NCI-H2107 treated with DMSO at 0.1 percent for 48 hours (cell line): Measurements from ENCODE around the gene DGKQ.

Experiments
- DNase-seq: peaks from one replicate; lab custom pipeline; 2025; ENCODE audit not compliant: unreplicated experiment; lab: John Stamatoyannopoulos, UW

DGKQ gene

GRCh38 chr4:996030-996996 is 22.9 kb upstream of the DGKQ start:
- no peak for DNase-seq

GRCh38 chr4:995311-996026 is 22.1 kb upstream of the DGKQ start:
- DNase-seq = no peak

DNA sequence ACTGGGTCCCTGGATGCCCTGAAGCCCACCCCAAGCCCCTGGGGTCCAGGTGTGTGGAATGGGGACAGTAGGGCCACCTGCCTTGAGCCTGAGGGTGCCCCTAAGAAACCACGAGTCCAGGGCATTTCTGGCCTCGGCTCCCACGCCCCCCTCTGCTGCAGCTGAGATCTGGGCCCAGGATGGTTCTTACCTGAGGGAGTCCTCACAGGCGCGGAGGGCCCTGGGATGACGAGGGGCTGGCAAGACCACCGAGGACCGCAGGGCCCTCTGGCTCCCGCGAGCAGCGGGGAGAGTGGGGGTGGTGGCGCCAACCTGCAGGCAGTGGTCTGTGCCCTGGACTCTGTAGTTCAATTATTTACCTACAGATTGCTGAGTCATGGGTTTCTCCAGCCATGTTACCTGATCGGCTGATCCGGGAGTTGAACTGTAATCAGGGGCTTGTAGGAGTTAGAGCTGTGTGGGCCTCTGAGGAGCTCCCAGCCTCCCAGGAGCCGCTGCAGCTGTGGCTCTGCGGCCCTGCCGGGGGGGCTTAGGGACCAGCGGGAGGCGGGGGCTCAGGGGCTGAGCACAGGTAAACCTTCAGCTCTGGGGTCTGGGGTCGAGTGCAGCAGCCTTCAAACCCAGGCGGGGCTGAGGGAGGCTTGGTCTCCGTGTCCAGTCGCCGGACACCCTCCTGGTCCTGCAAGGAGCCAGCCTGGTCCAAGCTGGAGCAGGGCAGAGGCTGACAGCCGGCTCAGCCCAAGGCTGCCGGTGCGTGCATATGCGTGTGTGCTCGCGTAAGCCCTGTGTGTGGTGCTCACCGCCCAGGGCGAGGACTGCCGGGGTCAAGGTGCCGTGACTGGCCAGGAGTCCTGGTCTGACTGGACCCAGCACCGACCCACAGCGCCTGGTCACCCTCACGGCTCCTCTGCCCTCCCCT is 20.0 kb upstream of the DGKQ start, which contains the start of gene SLC26A1:
Gene SLC26A1, minus strand, starts transcription at position 294 of the 919 bp plus-strand sequence. CDS start 1,701 bp downstream, outside the sequence.
- DNase-seq = no peak

DNA sequence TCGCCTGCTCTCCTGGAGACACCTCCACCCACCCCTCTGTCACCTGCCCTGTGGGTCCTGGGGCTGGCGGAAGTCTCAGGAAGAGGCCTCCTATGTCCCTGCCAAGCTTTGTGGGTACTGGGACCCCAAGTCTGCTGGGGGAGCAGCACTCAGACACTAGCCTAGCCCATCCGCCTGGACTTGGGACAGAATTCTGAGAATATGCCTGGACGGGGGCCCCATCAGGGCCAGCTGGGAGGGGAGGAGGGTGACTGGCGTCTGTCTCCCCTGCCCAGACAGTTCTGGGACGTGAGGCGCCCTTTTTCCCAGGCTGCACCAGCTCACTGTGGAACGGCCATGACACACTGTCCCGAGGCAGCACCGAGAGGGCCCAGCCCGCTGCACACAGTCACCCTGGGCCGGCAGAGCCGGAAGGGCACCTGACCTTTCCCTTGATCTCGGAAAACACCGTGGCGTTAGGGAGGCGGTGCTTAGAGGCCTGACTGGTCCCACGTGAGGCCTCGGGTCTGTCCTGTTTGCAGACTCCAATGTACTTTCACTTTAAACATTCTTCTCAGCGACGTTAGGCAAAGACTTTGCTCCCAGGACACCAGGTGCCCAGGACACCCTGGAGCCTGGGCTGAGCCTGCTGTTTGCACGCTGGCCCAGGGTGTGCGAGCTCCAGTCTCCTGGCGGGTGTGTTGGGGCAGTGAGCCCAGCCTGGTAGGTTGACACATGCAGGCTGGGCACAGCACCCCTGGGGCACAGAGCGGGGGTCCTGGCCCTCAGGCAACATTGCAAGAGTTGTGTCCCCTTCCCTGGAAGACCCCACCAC is 19.1 kb upstream of the DGKQ start:
- DNase-seq = no peak

GRCh38 chr4:991451-992296 is 18.3 kb upstream of the DGKQ start:
- DNase-seq = no peak

- no peak for DNase-seq
These were observed 17.5 kb upstream of the DGKQ start for GRCh38 chr4:990746-991367.

GRCh38 chr4:989722-990471 is 16.5 kb upstream of the DGKQ start:
- no peak for DNase-seq

DNA sequence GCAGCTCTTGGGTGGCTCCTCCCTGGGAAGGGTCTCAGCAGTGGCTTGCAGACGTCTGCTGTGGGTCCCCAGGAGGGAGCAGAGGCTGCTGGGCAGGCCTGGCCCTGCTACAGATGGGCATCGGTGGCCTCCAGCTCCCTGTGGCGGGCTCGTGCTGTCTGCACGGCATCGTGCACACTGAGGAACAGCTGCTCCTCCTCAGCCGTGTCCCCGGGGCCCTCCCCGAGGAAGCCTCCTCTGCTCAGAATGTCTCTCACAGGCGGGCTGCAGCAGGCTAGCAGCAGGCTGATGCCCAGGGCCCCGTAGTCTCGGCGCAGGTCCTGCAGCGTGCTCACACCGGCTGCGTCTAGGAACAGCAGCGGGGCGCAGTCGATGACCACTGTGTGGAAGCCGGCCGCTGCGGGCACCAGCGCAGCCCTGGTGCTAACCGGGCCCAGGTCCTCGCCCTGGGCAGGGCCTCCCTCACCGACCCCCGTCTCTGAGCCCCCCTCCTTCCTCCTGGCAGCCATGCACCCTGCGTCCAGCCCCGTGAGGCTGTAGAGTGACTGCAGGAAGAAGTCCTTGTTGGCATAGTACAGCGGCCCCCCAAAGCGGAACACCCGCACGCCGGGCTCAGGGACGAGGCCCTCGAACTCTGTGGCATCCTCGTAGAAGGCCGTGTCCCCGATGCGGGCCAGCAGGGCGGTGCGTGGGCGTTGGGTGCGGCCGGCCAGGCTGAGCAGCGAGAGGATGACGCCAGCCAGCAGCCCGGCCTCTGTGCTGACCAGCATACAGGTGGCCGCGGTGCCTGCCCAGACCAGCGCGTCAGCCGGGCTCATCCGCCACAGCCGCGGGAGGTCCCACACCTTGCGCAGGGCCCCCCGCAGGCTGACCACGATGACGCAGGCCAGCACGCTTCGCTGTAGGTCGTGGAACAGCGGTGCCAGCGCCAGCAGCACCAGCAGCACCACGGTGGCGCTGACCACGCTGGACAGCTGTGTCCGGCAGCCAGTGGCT is 15.7 kb upstream of the DGKQ start:
- DNase-seq = no peak

DNA sequence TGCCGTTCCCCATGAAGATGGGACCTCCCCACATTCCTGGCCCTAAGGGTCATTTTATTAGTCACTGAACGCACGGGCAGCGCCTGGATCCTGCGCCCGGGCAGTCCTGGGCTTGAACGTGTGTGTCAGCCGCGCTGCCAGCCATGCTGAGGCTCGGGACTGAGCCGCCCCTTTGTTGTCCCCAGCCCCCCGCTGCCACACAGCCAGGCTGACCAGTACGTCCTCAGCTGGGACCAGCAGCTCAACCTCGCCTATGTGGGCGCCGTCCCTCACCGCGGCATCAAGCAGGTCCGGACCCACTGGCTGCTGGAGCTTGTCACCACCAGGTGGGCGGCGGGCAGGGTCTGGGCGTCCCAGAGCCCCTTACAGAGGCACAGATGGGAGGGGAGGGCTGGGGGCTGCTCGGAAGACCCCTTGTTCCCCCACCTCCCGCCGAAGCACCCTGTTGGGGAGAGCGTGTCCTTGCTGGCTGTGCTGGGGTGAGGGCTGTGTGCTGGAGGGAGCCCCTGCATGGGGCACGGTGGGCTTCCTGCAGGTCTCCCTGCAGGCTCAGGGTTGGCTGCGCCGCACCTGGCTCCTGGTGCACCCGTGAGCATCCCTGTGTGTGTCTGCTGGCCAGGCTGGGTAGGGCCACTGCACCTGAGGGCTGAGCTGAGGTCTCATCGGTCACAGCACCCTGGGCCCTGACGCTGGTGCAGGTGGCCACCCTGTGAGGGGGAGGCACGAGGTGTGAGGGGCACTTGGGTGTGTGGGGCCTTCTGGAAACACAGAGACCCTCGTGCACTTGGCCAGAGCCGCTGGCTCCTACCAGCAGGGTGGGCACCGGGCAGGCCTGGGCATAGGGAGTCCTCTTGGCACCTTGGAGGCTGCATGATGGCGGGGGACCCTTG is 14.5 kb upstream of the DGKQ start:
- no peak for DNase-seq

DNA sequence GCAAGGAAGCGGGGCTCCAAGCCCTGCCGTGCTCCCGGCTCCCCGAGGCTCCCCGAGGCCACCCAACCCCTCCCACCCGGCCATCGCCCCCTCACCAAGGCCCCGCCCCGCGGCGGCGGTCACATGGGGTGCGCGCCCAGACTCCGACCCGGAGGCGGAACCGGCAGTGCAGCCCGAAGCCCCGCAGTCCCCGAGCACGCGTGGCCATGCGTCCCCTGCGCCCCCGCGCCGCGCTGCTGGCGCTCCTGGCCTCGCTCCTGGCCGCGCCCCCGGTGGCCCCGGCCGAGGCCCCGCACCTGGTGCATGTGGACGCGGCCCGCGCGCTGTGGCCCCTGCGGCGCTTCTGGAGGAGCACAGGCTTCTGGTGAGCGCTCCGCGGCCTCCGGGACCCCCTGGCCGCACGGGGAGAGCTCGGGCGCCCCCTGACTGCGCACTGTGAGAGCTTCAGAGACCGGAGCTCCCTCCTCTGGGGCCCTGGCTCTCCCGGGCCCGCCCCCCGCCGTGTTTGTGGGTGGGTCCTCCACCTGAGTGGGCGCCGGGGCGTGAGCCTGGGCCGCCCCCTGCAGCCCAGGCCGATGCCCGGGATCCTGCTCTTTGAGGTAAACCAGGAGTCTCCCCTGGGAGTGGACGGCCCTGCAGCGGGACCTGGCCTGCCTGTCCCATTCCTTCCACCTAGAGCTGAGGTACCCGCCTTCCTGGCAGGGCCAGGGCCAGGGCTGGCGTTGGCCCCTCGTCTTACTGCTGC is 13.7 kb upstream of the DGKQ start, which contains the start of gene IDUA:
Gene IDUA, plus strand, starts transcription at position 166 of the 745 bp plus-strand sequence. Its CDS starts 41 bp downstream, at position 207.
- DNase-seq = no peak

GRCh38 chr4:986428-986878 is 13.1 kb upstream of the DGKQ start:
- DNase-seq = no peak

DNA sequence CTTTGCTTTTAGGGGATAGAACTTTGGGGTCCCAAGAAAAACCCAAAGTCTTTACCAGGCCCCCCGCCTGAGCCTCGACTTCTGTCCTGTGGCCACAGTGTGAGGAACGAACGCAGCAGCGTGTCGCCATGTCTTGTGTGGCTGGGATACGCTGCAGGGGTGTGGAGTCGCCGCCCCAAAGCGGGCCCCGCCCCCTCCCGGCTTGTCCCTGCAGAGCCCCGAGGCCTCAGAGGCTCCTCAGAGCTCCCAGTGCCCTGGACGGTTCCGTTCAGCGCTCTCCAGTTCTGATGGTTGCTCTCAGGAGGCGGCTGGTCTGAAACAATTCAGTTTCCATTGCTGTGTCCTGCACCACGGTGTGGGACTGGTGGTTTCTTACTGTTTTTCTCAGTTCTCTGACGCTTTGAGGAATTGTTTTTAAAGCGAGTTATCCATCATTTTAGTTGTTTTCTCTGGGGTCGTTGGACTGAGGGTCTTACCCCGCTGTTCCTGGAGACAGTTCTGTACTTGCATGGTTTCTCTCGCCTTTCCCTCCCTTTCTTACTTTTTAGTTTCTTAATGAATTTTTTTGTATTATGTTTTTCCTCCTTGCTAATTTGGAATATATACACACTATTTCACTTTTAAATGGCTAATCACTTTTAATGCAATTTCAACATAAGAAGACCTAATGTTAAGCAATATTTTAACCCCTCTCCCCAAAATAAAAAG is 11.9 kb upstream of the DGKQ start:
- DNase-seq = no peak

GRCh38 chr4:984336-985054 is 11.1 kb upstream of the DGKQ start:
- DNase-seq = no peak

DNA sequence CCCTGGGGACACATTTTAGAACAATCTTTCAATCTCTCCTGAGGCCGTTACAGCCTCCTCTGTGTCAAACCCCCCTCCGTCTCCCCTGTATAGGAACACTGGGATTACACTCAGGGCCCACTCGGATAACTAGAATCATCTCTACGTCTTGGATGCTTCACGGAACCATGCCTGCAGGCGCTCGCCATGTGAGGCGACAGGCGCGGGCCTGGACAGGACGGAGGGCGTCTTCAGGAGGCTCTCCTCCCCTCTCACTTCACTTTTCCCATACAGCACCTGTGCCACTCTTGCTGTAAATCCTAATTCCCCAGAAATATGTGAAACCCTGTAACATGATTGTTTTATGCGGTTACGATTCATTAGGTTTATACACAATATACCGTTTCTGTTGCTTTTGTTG is 9.4 kb upstream of the DGKQ start:
- no peak for DNase-seq
